ENCODE results near the gene HLA-DMB. TPM values are rescaled to one million over a fixed set of nuclear protein-coding genes. Genes with fewer than 3 reads are reported as not detected.

Gene HLA-DMB
- polyA plus RNA-seq (ENCODE audit: insufficient read length in 4 of 4) = 10 to 100 TPM; 70.0 to 77.3 (median 73.0) TPM

GRCh38 chr6:32940656-32941213, at the start of gene HLA-DMB:
HLA-DMB (minus strand) TSS chr6:32941028; CDS start chr6:32940807, 221 bp downstream.
- DNase-seq (ENCODE audit: low read depth in 4 of 4, low spot score in 3 of 4) = peak; percentile 68 to 74 (median 71)

- no peak for DNase-seq (ENCODE audit: low read depth in 4 of 4, low spot score in 3 of 4)
Observed at GRCh38 chr6:32989368-32989767, 48.5 kb upstream of the HLA-DMB start.

GRCh38 chr6:32984622-32985389, 44.0 kb upstream of the HLA-DMB start:
- DNase-seq (ENCODE audit: low read depth in 4 of 4, low spot score in 3 of 4) = peak in 3 of 4 donors; percentile 69 to 78 (median 77)

GRCh38 chr6:32983964-32984621, 43.3 kb upstream of the HLA-DMB start:
- no peak for DNase-seq (ENCODE audit: low read depth in 4 of 4, low spot score in 3 of 4)

GRCh38 chr6:32983493-32983848, 42.6 kb upstream of the HLA-DMB start:
- no peak for DNase-seq (ENCODE audit: low read depth in 4 of 4, low spot score in 3 of 4)

- DNase-seq (ENCODE audit: low read depth in 4 of 4, low spot score in 3 of 4) = no peak
Observed at GRCh38 chr6:32982702-32983492, 42.1 kb upstream of the HLA-DMB start.

- DNase-seq (ENCODE audit: low read depth in 4 of 4, low spot score in 3 of 4) = no peak
Observed at GRCh38 chr6:32982084-32982701, 41.4 kb upstream of the HLA-DMB start.

- DNase-seq (ENCODE audit: low read depth in 4 of 4, low spot score in 3 of 4) = no peak
Observed at GRCh38 chr6:32980488-32981038, 39.7 kb upstream of the HLA-DMB start.

GRCh38 chr6:32979720-32980487, 39.1 kb upstream of the HLA-DMB start:
- DNase-seq (ENCODE audit: low read depth in 4 of 4, low spot score in 3 of 4) = no peak

GRCh38 chr6:32977953-32978324, 37.1 kb upstream of the HLA-DMB start:
- DNase-seq (ENCODE audit: low read depth in 4 of 4, low spot score in 3 of 4) = no peak

GRCh38 chr6:32977272-32977952, 36.6 kb upstream of the HLA-DMB start:
- no peak for DNase-seq (ENCODE audit: low read depth in 4 of 4, low spot score in 3 of 4)

- no peak for DNase-seq (ENCODE audit: low read depth in 4 of 4, low spot score in 3 of 4)
Observed at GRCh38 chr6:32976334-32977069, 35.7 kb upstream of the HLA-DMB start.

GRCh38 chr6:32975886-32976285, 35.1 kb upstream of the HLA-DMB start:
- DNase-seq (ENCODE audit: low read depth in 4 of 4, low spot score in 3 of 4) = no peak

- no peak for DNase-seq (ENCODE audit: low read depth in 4 of 4, low spot score in 3 of 4)
Observed at GRCh38 chr6:32974541-32975308, 33.9 kb upstream of the HLA-DMB start.

GRCh38 chr6:32974016-32974333, 33.1 kb upstream of the HLA-DMB start:
- DNase-seq (ENCODE audit: low read depth in 4 of 4, low spot score in 3 of 4) = no peak

- DNase-seq (ENCODE audit: low read depth in 4 of 4, low spot score in 3 of 4) = peak in 1 of 4 donors; percentile 37
Observed at GRCh38 chr6:32973144-32974015, 32.6 kb upstream of the HLA-DMB start.

Data from right renal pelvis (tissue), 4 donors.